ENCODE measurements around the gene ZFP91.

DNA sequence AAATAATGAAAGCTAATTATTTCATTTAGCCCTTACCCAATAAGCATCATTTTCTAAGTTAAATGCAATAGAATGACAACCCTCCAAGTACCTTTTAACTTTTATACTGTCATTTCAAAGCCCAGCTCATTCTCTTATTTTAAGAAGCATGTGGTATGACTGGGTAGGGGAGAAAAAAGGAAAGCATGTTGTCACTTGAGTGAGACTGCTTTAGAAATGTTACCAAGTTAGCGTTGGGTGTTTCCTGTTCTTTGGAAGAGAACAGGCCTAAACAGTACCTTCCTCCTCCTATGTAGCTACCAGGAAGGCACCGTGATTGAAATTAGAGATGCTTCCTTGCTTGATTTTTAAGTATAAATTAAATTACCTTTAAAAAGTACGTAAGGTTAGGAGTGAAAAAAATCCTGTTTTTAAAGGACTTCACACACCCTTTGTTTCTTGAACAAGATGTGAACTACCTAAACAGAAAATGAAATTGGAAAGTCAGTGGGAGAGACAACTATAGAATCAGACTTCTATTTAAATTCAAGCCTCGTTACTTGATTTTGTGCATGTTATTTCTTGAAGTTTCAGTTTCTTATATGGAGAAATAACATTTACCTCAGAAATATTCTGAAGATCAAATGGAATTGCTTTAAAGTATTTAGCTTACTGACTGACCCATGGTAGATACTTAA, 42.9 kb downstream of the ZFP91 start:
- TF ChIP-seq, protein P1, sequence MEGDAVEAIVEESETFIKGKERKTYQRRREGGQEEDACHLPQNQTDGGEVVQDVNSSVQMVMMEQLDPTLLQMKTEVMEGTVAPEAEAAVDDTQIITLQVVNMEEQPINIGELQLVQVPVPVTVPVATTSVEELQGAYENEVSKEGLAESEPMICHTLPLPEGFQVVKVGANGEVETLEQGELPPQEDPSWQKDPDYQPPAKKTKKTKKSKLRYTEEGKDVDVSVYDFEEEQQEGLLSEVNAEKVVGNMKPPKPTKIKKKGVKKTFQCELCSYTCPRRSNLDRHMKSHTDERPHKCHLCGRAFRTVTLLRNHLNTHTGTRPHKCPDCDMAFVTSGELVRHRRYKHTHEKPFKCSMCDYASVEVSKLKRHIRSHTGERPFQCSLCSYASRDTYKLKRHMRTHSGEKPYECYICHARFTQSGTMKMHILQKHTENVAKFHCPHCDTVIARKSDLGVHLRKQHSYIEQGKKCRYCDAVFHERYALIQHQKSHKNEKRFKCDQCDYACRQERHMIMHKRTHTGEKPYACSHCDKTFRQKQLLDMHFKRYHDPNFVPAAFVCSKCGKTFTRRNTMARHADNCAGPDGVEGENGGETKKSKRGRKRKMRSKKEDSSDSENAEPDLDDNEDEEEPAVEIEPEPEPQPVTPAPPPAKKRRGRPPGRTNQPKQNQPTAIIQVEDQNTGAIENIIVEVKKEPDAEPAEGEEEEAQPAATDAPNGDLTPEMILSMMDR (IDR thresholded peaks at IDR 0.05) = no peak
- no peak for TF ChIP-seq POLR2A (IDR thresholded peaks at IDR 0.05)
